Measurements from ENCODE around the gene ZNF630.
"Not testable (repeated sequence)": the region's sequence is repeated elsewhere in the genome, so short reads cannot be mapped to it uniquely, and the experiment has no call there.

DNA sequence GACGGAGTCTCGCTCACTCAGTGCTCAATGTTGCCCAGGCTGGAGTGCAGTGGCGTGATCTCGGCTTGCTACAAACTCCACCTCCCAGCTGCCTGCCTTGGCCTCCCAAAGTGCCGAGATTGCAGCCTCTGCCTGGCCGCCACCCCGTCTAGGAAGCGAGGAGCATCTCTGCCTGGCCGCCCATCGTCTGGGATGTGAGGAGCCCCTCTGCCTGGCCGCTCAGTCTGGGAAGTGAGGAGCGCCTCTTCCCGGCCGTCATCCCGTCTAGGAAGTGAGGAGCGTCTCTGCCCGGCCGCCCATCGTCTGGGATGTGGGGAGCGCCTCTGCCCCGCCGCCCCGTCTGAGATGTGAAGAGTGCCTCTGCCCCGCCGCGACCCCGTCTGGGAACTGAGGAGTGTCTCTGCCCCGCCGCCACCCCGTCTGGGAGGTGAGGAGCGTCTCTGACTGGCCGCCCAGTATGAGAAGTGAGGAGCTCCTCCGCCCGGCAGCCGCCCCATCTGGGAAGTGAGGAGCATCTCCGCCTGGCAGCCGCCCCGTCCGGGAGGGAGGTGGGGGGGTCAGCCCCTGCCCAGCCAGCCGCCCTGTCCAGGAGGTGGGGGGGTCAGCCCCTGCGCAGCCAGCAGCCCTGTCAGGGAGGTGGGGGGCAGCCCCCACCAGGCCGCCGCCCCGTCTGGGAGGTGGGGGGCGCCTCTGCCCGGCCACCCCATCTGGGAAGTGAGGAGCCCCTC, 54.7 kb downstream of the ZNF630 start:
- TF ChIP-seq, protein P1, sequence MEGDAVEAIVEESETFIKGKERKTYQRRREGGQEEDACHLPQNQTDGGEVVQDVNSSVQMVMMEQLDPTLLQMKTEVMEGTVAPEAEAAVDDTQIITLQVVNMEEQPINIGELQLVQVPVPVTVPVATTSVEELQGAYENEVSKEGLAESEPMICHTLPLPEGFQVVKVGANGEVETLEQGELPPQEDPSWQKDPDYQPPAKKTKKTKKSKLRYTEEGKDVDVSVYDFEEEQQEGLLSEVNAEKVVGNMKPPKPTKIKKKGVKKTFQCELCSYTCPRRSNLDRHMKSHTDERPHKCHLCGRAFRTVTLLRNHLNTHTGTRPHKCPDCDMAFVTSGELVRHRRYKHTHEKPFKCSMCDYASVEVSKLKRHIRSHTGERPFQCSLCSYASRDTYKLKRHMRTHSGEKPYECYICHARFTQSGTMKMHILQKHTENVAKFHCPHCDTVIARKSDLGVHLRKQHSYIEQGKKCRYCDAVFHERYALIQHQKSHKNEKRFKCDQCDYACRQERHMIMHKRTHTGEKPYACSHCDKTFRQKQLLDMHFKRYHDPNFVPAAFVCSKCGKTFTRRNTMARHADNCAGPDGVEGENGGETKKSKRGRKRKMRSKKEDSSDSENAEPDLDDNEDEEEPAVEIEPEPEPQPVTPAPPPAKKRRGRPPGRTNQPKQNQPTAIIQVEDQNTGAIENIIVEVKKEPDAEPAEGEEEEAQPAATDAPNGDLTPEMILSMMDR (IDR thresholded peaks at IDR 0.05; ENCODE audit: poor library complexity, severe bottlenecking), result not testable (repeated sequence)
- not testable (repeated sequence) for TF ChIP-seq TAF1 (IDR thresholded peaks at IDR 0.05; ENCODE audit: low read depth); EZH2 (IDR thresholded peaks at IDR 0.05; ENCODE audit: borderline replicate concordance, insufficient read depth, low read length, poor library complexity, severe bottlenecking); SMC3 (conservative IDR thresholded peaks at IDR 0.05; ENCODE audit: poor library complexity); POLR2AphosphoS5 (IDR thresholded peaks at IDR 0.05); EP300 (conservative IDR thresholded peaks at IDR 0.05; ENCODE audit: poor library complexity, severe bottlenecking)
